Effector CD8-positive, alpha-beta T cell (primary cell): Measurements from ENCODE around the gene SSRP1.

ENCODE experiments used
- DNase-seq: peaks from one replicate; lab custom pipeline; 2025; lab: John Stamatoyannopoulos, UW

Gene SSRP1

GRCh38 chr11:57314221-57314973, 21.3 kb downstream of the SSRP1 start:
- DNase-seq: no peak

GRCh38 chr11:57313788-57314135, 21.9 kb downstream of the SSRP1 start:
- no peak for DNase-seq

- DNase-seq: no peak
Observed at GRCh38 chr11:57313071-57313787, 22.5 kb downstream of the SSRP1 start.

GRCh38 chr11:57312511-57313021, 23.1 kb downstream of the SSRP1 start:
- DNase-seq: no peak

GRCh38 chr11:57311109-57311936, 24.4 kb downstream of the SSRP1 start:
- peak; percentile 14 for DNase-seq

GRCh38 chr11:57310630-57311086, 25.0 kb downstream of the SSRP1 start:
- DNase-seq: no peak

GRCh38 chr11:57310091-57310490, 25.6 kb downstream of the SSRP1 start:
- DNase-seq: no peak

- DNase-seq: no peak
Observed at GRCh38 chr11:57309106-57310059, 26.3 kb downstream of the SSRP1 start.

GRCh38 chr11:57308426-57309060, 27.1 kb downstream of the SSRP1 start:
- no peak for DNase-seq

- no peak for DNase-seq
Observed at GRCh38 chr11:57307666-57308270, 27.9 kb downstream of the SSRP1 start.

- no peak for DNase-seq
Observed at GRCh38 chr11:57306940-57307565, 28.6 kb downstream of the SSRP1 start.

- DNase-seq: no peak
Observed at GRCh38 chr11:57306161-57306876, 29.4 kb downstream of the SSRP1 start.

- DNase-seq: no peak
Observed at GRCh38 chr11:57305523-57305922, 30.2 kb downstream of the SSRP1 start.

GRCh38 chr11:57303990-57304579, 31.6 kb downstream of the SSRP1 start:
- no peak for DNase-seq

GRCh38 chr11:57303280-57303989, 32.3 kb downstream of the SSRP1 start:
- DNase-seq: no peak

- DNase-seq: no peak
Observed at GRCh38 chr11:57302489-57302888, 33.2 kb downstream of the SSRP1 start.

- no peak for DNase-seq
Observed at GRCh38 chr11:57301711-57302423, 33.8 kb downstream of the SSRP1 start.
